SK-MEL-5 (cell line): ENCODE data around the gene SETD5. TPM values are rescaled to one million over a fixed set of nuclear protein-coding genes. Genes with fewer than 3 reads are reported as not detected.
A peak's percentile ranks its signal among the peaks of the same experiment; 100 is the strongest.

Experiments
- DNase-seq: peaks from one replicate; pipeline ENCODE4 v3.0.0-alpha.2; 2016; ENCODE audit warnings: low read depth, low spot score
- in situ Hi-C: cut with HindIII; loops from 2 replicates; pipeline ENCODE4 v1.10.0; 2016; ENCODE audit warnings: low sequenced_read_pairs, high pct_unique_total_duplicates, low pct_unique_long_range_greater_than_20kb
- total RNA-seq: library from RNA; depleted of rRNA; stranded (reverse); fragments of >200 nt; shearing (Covaris generic); gene quantifications from 2 replicates; pipeline ENCODE4 v1.2.3, GENCODE V29; 2014

SETD5 gene
- total RNA-seq, 1 experiment from 2014 or later: 41.0 TPM

DNA sequence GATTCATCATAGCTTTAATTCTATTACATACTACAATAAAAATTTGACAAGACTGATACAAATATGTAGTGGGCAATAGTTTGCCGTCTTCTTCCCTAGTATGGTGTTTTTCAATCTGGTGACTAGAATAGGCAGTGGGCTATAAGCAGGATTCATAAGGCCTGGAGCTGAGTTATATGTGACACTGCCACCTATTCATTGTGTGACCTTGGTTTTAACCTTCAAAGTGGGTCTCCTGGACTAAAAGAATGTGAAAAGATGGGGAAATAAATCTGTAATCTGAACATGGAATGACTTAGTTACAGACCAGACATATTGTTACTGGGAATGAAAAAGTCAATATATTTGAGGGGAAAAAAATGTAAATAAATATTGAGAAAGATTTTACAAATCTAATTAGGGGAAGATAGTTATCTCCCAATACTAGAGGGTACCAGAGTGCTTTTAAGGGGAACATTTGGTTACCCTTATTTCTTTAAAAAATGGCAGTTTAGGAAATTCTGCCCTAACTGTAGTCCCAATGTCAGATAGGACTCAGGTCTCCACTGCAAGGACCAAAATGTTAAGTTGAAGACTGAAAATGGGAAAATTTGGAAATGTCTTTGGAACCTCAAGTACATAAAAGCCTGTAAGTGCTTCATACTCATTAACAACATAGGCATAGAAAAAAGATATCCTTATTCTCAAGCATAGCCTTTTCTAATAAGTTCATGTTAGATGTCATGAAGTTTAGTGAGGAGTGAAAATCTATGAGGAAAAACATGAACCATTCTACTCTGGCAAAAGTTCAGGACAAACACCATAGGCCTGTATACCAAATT is 10.7 kb upstream of the SETD5 start:
- in situ Hi-C loops: no loop called here
- DNase-seq: no peak

DNA sequence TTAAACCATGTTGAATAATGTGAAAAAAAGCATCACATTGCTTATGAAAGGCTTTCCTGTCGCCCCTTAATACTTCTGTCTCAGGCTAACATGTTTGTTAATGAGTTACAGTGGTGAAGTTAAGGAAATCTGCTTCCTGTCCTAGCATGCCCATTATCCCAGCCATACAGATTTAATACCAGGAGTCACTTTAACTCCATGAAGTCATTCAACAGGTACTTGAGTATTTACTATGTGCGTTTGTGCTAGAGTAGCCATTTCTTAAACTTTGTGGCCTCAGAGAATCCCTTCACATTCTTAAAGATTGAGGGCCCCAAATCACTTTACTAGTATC is 10.1 kb upstream of the SETD5 start:
- no peak for DNase-seq
- in situ Hi-C loops: no loop called here

GRCh38 chr3:9388142-9388541 is 9.3 kb upstream of the SETD5 start:
- no peak for DNase-seq
- in situ Hi-C loops: no loop called here

DNA sequence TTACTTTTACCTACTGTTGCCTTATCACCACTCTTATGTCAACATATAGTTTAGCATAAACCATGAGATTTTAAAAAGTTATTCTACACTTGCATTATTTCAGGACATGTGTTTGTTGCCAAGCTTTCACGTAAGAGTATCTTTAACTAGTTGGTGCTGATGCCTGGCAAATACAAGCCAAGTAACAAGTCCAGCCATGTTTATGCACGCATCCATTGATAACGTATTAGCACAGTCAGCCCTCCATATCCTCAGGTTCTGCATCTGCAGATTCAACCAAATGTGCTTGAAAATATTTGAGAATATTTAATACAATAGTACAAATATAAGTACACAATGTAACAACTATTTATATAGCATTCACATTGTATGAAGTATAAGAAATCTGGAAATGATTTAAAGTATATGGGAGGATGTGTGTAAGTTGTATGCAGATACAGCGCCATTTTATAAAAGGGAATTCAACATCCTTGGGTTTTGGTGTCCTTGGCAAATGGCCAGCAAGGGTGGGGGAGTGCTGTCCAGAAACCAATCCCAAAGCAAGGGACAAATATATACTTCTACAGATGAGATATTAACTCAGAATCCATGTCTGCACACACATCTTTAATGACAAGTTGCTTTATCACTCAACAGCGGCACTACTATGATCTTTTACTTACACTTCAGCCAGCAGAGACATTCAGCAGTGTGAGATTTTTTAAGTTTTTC is 8.7 kb upstream of the SETD5 start:
- DNase-seq: no peak
- in situ Hi-C loops: no loop called here

GRCh38 chr3:9390265-9390888 is 7.0 kb upstream of the SETD5 start:
- in situ Hi-C loops: no loop called here

GRCh38 chr3:9392041-9392440 is 5.4 kb upstream of the SETD5 start:
- in situ Hi-C loops: no loop called here

More at GRCh38 chr3:9390265-9390888, 7.0 kb upstream of the SETD5 start:
- DNase-seq: no peak

DNA sequence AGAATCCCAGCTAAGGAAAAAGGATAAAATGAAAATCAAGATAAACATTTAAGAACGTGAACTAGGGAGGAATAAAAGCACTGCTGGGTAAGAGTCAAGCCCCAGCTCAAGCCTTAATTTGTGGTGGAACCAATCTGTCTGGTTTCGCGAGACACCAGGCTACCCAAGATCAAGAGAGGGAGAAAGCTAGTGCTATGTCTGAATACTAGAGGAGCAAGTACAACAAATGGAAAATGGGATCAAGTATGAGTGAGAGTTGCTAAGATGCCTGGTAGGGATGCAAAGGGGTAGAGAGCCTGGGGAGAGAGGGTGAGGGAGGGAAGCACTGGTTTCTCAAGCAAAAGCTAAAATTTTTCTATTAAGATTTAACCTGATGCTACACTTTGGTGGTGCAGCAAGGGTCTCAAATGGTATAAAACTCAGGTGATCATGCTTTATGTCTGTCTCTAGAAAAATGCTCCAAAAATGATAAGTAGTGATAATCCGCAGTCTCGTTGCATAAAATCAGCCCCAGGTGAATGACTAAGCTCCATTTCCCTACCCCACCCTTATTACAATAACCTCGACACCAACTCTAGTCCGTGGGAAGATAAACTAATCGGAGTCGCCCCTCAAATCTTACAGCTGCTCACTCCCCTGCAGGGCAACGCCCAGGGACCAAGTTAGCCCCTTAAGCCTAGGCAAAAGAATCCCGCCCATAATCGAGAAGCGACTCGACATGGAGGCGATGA is 1.7 kb upstream of the SETD5 start:
- no peak for DNase-seq
- in situ Hi-C loops: no loop called here

More at GRCh38 chr3:9392041-9392440, 5.4 kb upstream of the SETD5 start:
- DNase-seq: no peak

DNA sequence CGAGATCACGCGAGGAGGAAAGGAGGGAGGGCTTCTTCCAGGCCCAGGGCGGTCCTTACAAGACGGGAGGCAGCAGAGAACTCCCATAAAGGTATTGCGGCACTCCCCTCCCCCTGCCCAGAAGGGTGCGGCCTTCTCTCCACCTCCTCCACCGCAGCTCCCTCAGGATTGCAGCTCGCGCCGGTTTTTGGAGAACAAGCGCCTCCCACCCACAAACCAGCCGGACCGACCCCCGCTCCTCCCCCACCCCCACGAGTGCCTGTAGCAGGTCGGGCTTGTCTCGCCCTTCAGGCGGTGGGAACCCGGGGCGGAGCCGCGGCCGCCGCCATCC is 1.1 kb upstream of the SETD5 start:
- in situ Hi-C loops: no loop called here
- DNase-seq: peak; percentile 95

- in situ Hi-C loops: no loop called here
- DNase-seq: peak; percentile 99
These were observed 633 bp upstream of the SETD5 start for GRCh38 chr3:9396632-9397331.

DNA sequence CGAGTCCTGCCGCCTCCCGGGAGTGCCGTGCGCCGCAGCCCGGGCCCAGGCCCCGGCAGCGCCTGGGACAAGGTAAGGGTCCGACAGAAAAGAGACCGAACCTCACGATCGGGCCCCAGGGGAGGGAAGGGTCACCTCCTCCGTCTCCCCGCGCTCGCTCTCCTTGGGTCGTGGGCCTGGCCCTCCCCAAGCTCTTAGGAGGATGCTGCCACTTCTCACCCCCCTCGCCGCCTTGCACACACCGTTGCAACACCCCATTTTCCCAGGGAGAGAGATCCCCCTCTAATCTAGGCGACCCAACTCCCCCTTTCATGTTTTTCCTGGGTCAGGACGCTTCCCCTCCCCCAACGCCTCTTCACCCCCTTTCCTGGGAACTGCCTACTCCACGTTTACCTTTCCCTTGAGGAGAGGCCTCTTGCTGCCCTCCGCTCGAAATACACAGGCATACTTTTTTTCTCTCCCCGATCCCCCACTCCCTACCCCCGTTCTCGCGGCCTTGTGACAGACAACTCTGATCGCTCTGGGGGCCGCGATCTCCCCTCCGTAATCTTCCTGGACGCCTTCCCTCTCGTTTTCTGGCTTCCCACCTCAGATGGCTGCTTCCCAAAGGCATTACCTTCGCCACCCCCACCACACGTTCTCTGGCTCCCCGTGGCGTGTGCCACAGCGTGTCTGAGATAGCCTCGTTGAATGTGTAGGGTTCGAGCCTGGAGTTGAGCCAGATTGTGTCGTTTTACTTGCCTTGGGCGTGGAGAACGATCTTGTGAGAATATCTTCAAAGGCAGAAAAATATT is 688 bp downstream of the SETD5 start:
- peak; percentile 41 for DNase-seq
- in situ Hi-C loops: no loop called here

- in situ Hi-C loops: no loop called here
- peak; percentile 49 for DNase-seq
These were observed 1.4 kb downstream of the SETD5 start for GRCh38 chr3:9398700-9399336.

DNA sequence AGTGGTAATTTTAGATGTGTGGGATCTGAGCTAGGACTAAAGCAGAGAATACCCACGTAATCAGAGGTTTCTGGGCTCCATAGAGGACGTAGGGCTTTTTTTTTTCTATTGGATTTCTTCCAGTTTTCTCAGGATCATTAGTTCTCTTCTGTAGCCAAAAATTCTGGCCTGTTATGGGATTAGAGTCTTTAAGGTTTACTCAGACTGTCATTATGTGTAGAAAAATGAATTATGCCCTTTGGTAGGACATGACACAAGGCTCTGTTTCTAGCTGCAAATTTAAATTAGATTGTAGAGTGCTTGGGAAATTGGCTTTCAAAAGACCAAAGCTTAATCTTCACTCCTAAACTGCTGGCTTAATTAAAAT is 1.9 kb downstream of the SETD5 start:
- in situ Hi-C loops: no loop called here
- DNase-seq: no peak

DNA sequence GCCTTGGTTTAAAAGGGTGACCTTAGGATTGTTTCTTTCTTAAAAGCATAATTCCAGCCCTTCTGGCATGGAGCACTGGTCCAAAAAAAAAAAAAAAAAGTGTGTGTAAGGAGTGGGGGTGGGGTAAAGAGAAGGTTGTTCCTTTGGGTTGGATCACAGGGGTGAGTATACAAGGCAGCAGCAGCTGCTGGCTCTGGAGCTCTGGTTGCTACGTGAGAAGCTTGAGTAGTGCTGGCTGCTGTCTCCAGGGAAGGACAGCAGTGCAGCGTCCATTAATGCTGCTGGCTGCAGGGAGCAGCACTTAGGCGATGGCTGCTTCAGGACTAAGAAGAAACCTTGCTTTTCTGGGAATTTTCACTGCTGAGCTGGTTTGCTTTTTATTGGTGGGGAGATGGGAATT is 2.3 kb downstream of the SETD5 start:
- in situ Hi-C loops: no loop called here
- peak; percentile 93 for DNase-seq

DNA sequence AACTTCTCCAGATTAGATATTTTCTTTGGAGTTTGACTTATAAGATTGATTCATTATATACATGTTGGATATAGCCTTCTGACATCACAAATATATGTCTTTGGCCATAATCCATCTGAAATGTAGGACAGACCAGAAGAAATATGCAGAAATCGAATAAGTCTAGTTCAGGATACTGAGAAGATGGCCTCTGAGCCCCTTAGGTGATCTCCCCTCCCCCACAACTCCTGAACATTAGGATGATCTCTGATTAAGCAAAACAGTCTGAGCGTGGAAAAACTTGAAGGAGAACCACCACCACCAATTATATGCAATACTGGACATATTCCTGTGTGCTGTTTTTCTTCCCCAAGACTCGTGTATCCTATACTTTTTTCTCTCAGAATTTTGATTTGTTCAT is 3.2 kb downstream of the SETD5 start:
- DNase-seq: no peak
- in situ Hi-C loops: no loop called here

GRCh38 chr3:9401986-9402385 is 4.6 kb downstream of the SETD5 start:
- DNase-seq: no peak
- in situ Hi-C loops: no loop called here

- in situ Hi-C loops: no loop called here
These were observed 5.2 kb downstream of the SETD5 start for GRCh38 chr3:9402410-9403228.

More at GRCh38 chr3:9402410-9403228, 5.2 kb downstream of the SETD5 start:
- peak; percentile 84 for DNase-seq
